ENCODE data around the gene AP5M1.
A peak's percentile ranks its signal among the peaks of the same experiment; 100 is the strongest.
"Not testable (repeated sequence)": the region's sequence is repeated elsewhere in the genome, so short reads cannot be mapped to it uniquely, and the experiment has no call there.

The AP5M1 gene

GRCh38 chr14:57291692-57292647 lies 23.2 kb downstream of the AP5M1 start:
- DNase-seq (ENCODE audit: low spot score), result no peak

GRCh38 chr14:57293866-57294837 lies 25.4 kb downstream of the AP5M1 start:
- peak; percentile 27 for DNase-seq (ENCODE audit: low spot score)

- no peak for DNase-seq (ENCODE audit: low spot score)
Observed at GRCh38 chr14:57295239-57295638, 26.5 kb downstream of the AP5M1 start.

DNA sequence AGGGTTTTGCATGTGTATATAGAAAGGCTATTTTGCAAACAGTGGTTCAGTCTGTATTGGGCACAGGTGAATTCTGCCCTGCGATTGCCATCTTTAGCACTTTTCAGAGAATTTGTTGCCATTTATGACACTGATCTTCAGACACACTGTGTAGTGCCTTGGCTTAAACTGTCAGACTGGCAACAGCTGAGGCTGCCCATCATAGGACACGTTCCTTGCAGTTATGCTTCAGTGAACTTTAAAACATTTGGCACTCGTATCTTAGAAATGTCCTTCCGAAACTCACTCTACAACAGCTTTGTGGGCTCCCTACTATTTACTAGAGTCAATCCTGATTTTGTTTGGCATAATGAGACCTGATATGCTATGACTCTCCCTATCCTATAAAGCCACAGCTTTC lies 29.1 kb downstream of the AP5M1 start:
- DNase-seq (ENCODE audit: low spot score), result no peak

- no peak for DNase-seq (ENCODE audit: low spot score)
Observed at GRCh38 chr14:57299511-57299910, 30.7 kb downstream of the AP5M1 start.

DNA sequence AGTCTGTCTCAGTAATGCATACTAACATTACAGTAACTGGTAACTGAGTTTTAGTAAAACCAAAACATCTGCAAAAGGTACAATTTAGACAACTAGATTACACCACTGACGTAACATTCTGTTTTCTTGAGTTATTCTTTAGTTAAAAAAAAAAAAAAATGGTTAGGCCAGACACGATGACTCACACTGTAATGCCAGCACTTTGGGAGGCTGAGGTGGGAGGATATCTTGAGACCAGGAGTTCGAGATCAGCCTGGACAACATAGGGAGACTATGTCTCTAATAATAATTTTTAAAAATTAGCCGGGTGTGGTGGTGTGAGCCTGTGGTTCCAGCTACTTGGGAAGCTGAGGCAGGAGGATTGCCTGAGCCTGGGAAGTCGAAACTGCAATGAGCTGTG lies 34.1 kb downstream of the AP5M1 start:
- DNase-seq (ENCODE audit: low spot score), result no peak

DNA sequence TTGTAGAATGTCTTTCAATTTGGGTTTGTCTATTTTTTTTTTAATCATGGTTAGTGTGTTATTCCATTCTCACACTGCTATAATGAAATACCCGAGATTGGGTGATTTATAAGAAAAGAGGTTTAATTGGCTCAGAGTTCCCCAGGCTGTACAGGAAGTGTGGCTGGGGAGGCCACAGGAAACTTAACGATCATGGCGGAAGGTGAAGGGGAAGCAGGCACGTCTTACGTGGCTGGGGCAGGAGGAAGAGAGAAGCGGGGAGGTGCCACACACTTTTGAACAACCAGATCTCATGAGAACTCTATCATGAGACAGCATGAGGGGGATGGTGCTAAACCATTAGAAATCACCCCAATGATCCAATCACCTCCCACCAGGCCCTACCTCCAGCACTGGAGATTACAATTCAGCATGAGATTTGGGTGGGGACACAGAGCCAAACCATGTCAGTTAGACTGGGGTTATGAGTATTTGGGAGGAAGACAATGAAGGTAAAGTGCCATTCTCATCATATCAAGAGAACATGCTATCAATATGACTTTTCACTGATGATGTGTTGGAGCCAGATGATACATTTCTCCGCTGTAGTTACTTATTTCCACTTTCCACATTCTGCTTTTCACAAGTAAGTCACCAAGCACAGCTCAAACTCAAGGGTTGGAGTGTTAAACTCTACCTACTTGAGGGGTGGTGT lies 45.8 kb downstream of the AP5M1 start:
- DNase-seq (ENCODE audit: low spot score), result no peak

DNA sequence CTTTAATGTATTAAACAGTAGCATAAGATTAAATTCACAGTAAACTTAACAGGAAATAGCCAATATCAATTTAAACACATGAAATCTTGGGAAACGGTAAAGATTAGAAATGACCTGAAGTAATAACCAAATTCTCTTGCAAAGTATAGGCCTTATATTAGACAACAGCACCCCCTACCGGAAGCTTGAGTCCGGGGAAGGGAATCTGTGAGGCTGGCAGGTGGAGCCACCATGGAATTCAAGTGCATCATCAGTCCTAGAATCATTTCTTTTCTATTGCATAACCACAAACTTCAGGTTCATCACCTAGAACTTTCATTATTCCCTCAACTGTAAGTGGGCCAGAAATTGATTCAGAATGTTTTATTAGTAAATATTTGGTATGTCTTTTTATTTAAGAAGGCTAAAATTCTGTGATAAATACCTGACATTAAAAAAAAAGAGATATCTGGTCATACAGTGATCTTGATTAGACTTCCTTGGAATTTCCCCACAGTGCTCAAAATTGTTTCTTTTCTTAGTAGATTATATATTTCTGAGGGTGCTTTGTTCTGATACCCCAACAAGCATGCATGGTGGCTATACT lies 48.6 kb downstream of the AP5M1 start:
- peak; percentile 88 for DNase-seq (ENCODE audit: low spot score)

- no peak for DNase-seq (ENCODE audit: low spot score)
Observed at GRCh38 chr14:57319636-57320192, 50.9 kb downstream of the AP5M1 start.

DNA sequence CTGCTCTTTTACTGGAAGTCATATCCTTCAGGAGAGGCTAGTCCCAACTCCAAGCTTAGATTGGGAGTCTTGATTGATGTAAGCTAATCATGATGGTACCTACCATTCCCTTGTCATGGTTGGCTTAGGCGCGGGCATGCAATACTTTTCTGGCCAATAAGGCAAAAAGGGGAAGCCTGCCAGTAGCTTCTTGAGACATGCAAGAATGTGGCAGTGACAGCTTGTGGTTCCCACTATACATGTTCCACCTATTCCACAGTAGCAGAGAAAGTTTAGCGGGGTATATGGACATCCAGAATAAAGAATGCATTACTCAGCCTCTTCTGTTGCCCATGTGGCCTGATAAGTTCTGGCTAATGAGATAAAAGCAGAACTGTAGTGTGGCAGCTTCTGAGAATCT lies 55.0 kb downstream of the AP5M1 start:
- no peak for DNase-seq (ENCODE audit: low spot score)

DNA sequence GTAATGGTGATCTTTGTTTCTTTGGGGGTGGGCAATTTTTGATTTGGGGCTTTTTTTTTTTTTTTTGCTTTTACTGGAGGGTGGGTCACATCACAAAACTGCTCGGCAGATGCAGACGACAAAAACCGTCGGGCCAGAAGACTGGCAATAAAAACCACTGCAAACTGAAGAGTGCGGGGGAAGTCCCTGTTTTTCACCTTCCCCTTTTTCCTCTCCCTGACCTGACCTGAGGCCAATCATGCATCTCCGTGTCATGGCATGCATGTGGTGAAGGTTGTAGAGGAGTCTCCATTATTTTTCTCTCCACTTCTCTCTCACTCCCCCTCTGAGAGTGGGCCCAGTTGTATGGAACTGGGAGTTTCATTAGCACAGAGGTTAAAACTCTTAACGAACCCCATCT lies 57.5 kb downstream of the AP5M1 start:
- no peak for DNase-seq (ENCODE audit: low spot score)

- DNase-seq (ENCODE audit: low spot score), result no peak
Observed at GRCh38 chr14:57329833-57330232, 61.1 kb downstream of the AP5M1 start.

GRCh38 chr14:57332475-57332874 lies 63.7 kb downstream of the AP5M1 start:
- DNase-seq (ENCODE audit: low spot score), result not testable (repeated sequence)

DNA sequence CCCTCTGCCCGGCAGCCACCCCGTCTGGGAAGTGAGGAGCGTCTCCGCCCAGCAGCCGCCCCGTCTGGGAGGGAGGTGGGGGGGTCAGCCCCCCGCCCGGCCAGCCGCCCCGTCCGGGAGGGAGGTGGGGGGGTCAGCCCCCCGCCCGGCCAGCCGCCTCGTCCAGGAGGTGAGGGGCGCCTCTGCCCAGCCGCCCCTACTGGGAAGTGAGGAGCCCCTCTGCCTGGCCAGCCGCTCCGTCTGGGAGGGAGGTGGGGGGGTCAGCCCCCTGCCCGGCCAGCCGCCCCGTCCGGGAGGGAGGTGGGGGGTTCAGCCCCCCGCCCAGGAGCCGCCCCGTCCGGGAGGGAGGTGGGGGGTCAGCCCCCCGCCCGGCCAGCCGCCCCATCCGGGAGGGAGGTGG lies 65.0 kb downstream of the AP5M1 start:
- DNase-seq (ENCODE audit: low spot score), result not testable (repeated sequence)

GRCh38 chr14:57343545-57344297 lies 75.0 kb downstream of the AP5M1 start:
- DNase-seq (ENCODE audit: low spot score), result not testable (repeated sequence)

DNA sequence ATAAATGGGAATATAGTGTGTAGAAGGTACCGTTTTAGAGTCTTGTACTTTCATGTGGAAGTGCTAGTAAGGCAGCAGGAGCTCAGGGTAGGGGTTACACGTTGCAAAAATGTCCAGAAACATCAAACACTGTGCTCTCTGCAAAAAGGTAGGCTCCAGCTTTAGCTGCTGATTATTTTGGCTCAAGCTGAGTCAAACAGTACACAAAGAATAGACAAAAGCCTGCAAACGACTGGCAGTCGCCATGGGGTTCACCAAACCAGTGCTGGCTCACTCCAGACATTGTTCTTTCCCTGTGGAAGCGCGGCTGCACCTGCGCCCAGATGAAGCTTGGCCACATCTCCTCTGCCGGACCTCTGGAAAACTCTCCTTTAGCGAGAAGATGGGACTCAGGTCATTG lies 76.3 kb downstream of the AP5M1 start:
- DNase-seq (ENCODE audit: low spot score), result no peak

DNA sequence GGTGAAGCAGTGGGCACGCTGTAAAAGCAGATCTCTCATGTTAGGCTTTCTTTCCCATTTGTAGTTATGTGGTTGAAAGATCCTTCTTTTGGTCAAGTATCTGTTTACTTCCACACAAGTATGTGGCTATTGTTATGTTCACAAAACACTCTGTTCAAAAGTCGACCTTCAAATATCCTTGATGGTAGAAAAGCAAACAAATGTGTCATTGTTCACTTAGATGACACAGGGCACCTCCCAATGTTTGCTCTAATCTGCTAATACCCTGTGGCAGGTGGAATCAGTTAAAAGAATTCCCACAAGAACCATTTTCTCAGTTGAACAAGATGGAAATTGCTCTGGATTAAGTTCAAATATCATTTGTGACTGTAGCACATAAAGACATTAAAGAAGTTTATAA lies 78.0 kb downstream of the AP5M1 start:
- DNase-seq (ENCODE audit: low spot score), result no peak
